GM21447 (cell line): Measurements from ENCODE around the gene COX11.

ENCODE experiments used
- ATAC-seq: cut with Tn5 transposase; IDR thresholded peaks from one replicate; pipeline ENCODE4 v1.9.1; 2021; ENCODE audit not compliant: unreplicated experiment

COX11 gene

GRCh38 chr17:54968262-54968987, at the start of gene COX11, which contains the start of gene STXBP4:
Gene COX11 (minus strand): TSS chr17:54968654. CDS start chr17:54968646, 8 bp downstream.
Gene STXBP4 (plus strand): TSS chr17:54968765. CDS start chr17:54986220, 17,455 bp downstream.
- peak; percentile 91 for ATAC-seq

GRCh38 chr17:55005520-55005919, 37.1 kb upstream of the COX11 start:
- ATAC-seq: no peak

GRCh38 chr17:55004484-55004883, 36.0 kb upstream of the COX11 start:
- ATAC-seq: no peak

- ATAC-seq: no peak
Measured at GRCh38 chr17:55002458-55002857, 34.0 kb upstream of the COX11 start.

GRCh38 chr17:54996441-54996840, 28.0 kb upstream of the COX11 start:
- ATAC-seq: no peak

GRCh38 chr17:54992797-54993639, 24.6 kb upstream of the COX11 start:
- peak; percentile 81 for ATAC-seq

- ATAC-seq: no peak
Measured at GRCh38 chr17:54991567-54991966, 23.1 kb upstream of the COX11 start.

- ATAC-seq: no peak
Measured at GRCh38 chr17:54990118-54990517, 21.7 kb upstream of the COX11 start.

- ATAC-seq: no peak
Measured at GRCh38 chr17:54985476-54985875, 17.0 kb upstream of the COX11 start.

GRCh38 chr17:54983260-54983659, 14.8 kb upstream of the COX11 start:
- ATAC-seq: no peak

GRCh38 chr17:54982399-54982798, 13.9 kb upstream of the COX11 start:
- ATAC-seq: no peak

- ATAC-seq: no peak
Measured at GRCh38 chr17:54980375-54980774, 11.9 kb upstream of the COX11 start.

GRCh38 chr17:54979657-54980056, 11.2 kb upstream of the COX11 start:
- no peak for ATAC-seq

- no peak for ATAC-seq
Measured at GRCh38 chr17:54977744-54978143, 9.3 kb upstream of the COX11 start.

- ATAC-seq: no peak
Measured at GRCh38 chr17:54976316-54976715, 7.9 kb upstream of the COX11 start.

GRCh38 chr17:54974759-54975158, 6.3 kb upstream of the COX11 start:
- ATAC-seq: no peak

GRCh38 chr17:54972406-54973138, 4.1 kb upstream of the COX11 start:
- no peak for ATAC-seq

- no peak for ATAC-seq
Measured at GRCh38 chr17:54971901-54972300, 3.4 kb upstream of the COX11 start.

- ATAC-seq: no peak
Measured at GRCh38 chr17:54971147-54971546, 2.7 kb upstream of the COX11 start.

GRCh38 chr17:54969658-54970572, 1.5 kb upstream of the COX11 start:
- no peak for ATAC-seq
